ENCODE measurements around the gene INVS.

Gene INVS

GRCh38 chr9:100277166-100277979 lies 178.3 kb downstream of the INVS start:
- no peak for DNase-seq

DNA sequence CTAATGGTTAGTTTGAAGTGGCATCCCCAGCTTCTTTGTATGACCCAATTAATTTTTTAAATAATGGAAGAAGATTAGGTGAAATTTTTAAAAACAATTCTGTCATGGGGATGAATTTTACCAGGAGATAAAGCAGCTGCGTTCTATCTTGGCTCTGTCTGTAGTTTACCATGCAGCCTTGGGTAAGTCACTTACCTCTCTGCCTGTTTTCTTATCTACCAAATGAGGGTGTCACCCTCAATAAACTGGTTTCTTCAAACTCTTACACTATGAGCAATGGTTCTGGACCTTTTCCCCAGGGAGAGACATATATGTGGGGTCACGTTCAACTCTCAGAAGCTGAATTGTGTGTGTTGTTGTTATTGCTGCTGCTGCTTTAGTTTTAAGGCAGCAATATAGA lies 182.0 kb downstream of the INVS start:
- no peak for DNase-seq

- DNase-seq: no peak
Measured at GRCh38 chr9:100281676-100282387, 182.8 kb downstream of the INVS start.

DNA sequence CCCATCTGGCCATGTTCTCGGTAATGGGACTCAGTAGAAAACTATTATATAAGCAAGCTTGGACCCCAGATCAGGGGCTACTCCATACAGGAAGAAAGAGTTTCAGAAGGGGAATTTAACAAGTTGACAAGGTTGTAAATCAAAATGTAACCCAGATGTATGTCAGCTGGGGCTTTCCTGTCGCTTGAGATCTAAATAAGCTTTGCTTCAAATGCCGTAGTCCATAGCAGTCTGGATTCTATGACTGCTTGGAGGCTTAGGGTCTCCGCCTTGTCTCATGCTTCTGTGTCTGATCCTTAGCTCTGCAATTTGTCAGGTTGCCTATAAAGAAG lies 183.3 kb downstream of the INVS start:
- no peak for DNase-seq

DNA sequence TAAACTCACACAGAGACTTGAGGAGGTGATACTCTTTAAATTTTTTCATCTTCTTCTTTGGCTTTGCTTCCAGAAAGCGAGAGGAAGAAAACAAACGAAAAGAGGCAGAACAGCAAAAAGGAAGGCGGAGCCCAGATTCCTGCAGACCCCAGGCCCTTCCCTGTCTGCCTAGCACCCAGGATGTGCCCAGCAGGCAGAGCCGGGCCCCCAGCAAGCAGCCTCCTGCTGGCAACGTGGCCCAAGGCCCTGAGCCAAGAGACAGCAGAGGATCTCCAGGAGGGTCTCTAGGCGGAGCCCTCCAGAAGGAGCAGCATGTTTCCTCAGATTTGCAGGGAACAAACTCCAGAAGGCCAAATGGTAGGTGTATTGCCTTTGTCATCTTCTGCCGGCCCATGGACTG lies 185.2 kb downstream of the INVS start:
- no peak for DNase-seq

GRCh38 chr9:100285080-100285479 lies 186.0 kb downstream of the INVS start:
- no peak for DNase-seq

DNA sequence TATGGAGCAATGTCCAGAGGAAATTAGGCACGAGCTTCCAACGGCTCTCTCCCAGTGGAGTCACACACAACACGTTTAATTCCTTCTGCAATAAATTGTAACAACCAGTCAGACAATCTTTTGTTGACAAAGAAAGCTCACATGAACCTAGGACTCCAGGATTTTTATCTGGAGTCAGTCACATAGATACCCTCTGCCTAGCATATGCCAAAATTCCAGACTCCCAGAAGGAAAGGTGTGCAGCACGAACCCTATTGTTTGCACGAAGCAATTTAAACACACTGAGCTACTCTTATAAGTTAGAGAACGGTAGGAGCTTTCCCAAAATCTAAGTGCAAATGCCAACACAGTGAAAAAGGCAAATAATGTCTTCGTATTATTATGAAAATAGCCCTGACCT lies 186.6 kb downstream of the INVS start:
- DNase-seq: no peak

GRCh38 chr9:100286257-100286656 lies 187.2 kb downstream of the INVS start:
- DNase-seq: no peak

DNA sequence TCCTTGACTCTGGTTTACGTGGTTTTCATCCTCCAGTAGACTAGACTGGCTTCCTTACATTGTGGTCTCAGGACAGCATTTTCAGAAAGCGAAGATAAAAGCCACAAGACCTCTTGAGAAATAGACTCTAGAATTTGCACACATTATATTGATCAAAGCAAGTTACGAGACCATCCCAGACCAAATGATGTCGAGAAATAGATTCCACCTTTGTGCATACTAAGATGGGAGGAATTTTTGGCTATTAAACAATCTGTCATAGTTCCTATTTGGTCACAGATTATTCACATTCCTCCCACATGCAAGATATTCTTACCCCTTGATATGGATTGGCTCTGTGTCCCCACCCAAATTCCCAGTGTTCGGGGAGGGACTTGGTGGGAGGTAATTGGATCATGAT lies 188.1 kb downstream of the INVS start:
- no peak for DNase-seq

GRCh38 chr9:100290714-100291113 lies 191.7 kb downstream of the INVS start:
- no peak for DNase-seq

DNA sequence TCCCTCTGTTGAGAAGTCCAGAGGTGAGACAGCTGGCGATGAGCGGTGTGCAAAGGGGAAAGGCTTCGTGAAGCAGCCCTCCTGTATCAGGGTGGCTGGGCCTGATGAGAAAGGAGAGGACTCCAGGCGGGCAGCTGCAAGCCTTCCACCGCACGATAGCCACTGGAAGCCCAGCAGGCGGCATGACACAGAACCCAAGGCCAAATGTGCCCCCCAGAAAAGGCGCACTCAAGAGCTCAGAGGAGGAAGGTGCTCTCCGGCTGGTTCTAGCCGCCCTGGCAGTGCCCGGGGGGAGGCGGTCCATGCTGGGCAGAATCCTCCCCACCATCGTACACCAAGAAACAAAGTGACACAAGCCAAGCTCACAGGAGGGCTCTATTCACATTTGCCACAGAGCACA lies 193.4 kb downstream of the INVS start:
- no peak for DNase-seq

GRCh38 chr9:100294341-100294740 lies 195.3 kb downstream of the INVS start:
- DNase-seq: no peak

DNA sequence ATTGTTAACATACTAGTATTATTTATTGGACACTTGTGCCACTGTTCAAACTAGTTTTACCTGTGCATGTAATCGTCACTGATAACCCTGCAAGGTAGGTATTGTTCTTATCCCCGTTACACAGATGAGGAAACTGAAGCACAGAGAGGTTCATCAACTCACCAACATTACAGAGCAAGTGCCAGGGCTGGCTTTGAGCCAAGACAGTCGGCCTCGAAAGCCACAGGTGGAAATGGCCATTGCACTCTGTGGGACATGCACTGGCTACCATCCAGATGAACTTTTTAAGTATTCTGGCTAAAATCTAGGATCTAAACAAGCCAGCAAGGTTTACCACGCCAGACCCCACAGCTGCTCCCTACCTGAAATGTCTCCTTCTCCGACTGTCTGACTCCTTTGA lies 195.8 kb downstream of the INVS start:
- DNase-seq: no peak

GRCh38 chr9:100295240-100295639 lies 196.2 kb downstream of the INVS start:
- no peak for DNase-seq

- DNase-seq: no peak
Measured at GRCh38 chr9:100296407-100296806, 197.4 kb downstream of the INVS start.

DNA sequence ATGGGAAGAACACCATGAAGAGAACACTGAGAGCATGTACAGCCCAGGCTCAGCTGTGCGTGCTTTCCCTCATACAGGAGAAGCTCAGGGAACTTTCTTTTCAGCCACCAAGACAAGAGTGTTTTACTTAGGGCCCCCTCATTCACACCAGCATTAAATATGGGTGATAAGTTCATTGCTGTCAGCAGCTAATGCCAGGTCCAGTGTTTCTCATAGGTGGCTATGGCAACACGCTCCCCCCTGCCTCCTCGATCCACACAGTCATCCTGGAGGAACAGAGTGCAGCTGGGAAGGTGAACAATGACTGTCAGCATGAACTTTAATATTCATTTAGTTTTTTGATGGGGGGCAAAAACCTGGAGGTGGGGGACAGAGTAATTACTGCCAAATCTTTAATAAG lies 199.3 kb downstream of the INVS start:
- DNase-seq: no peak

DNA sequence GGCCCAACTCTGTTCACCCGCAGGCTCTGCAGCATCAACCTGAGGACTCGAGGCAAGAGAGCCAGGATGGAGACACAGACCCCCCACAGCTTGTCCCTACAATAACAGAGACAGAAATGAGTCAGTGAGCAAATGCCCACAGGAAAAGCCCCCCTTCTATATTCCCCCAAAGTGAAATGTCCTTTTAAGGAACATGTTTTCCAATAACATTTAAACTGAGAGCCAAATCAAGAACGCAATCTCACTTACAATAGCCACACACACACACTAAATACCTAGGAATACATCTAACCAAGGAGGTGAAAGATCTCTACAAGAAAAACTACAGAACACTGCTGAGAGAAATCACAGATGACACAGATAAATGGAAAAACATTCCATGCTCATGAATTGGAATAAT lies 204.7 kb downstream of the INVS start:
- DNase-seq: no peak

DNA sequence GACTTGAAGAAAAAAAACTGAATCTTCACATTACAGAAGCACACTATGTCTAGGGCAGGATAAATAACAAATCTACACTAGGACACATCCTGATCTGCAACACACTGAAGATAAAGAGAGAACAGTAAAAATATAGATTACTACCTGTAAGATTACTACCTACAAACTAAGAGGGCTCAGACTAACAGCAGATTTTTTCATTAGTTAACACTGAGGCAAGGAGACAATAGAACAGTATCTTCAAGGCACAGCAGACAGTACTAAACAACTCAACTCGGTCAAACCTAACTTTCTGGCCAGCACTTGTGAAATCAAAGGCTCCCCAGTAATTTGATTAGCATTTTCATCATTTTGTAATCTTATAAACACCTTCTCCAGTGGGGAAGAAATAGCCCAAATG lies 207.2 kb downstream of the INVS start:
- no peak for DNase-seq

DNA sequence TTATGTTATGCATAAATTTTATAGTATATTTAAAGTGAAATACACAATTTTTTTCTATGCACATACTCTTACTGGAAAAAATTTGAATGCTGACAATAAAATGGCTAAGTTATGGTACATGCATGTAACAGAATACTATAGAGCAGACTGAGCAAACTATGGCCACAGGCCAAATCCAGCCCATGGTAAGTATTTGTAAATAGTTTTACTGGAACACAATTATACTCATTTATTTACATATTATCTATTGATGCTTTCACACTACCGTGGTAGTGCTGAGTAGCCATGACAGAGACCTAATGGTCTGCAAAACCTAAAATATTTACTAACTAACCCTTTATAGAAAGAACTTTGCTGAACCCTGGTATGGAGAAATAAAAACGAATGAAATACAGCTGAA lies 208.0 kb downstream of the INVS start:
- no peak for DNase-seq

- no peak for DNase-seq
Measured at GRCh38 chr9:100308965-100309564, 210.0 kb downstream of the INVS start.

- no peak for DNase-seq
Measured at GRCh38 chr9:100309992-100310391, 210.9 kb downstream of the INVS start.

- no peak for DNase-seq
Measured at GRCh38 chr9:100315561-100315960, 216.5 kb downstream of the INVS start.

DNA sequence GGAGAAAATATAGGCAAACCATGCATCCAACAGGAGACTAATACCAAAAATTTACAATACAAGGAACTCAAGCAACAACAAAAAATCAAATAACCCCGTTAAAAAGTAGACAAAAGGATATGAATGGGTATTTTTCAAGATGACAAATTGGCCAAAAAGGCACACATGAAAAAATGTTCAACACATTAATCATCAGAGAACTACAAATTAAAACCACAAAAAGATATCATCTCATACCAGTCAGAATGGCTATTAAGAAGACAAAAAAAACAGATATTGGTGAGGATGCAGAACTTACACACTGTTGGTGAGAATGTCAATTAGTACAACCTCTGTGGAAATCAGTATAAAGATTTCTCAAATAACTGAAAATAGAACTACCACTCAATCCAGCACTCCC lies 218.7 kb downstream of the INVS start:
- DNase-seq: no peak

Measured in amygdala (tissue), 56 donors.